Tibial nerve (tissue), 4 donors: Measurements from ENCODE around the gene SFI1.

Experiments
- EP300 ChIP-seq, 2 donors: sonication (generic); formaldehyde crosslinking; IDR thresholded peaks; one replicate each; pipeline ENCODE4 v1.6.1; 2017; ENCODE audit warnings: antibody characterized with exemption in 2 of 2, mild to moderate bottlenecking in 1 of 2
- POLR2A ChIP-seq, 2 donors: fragments of 450-650 bp; IDR thresholded peaks; one replicate each; pipeline ENCODE4 v1.6.1; 2017; ENCODE audit warnings: antibody characterized with exemption in 2 of 2, mild to moderate bottlenecking in 2 of 2, moderate library complexity in 2 of 2
- TF ChIP-seq, protein P1 (sequence below), 5 experiments: fragments of 200-600 bp in 3 of 5; fragments of 450-650 bp in 2 of 5; sonication (generic) in 3 of 5; IDR thresholded peaks; one replicate each; pipeline ENCODE4 v1.5.1; 2016 to 2019; ENCODE audit warnings: antibody characterized with exemption in 5 of 5, mild to moderate bottlenecking in 3 of 5, moderate library complexity in 2 of 5

DNA sequence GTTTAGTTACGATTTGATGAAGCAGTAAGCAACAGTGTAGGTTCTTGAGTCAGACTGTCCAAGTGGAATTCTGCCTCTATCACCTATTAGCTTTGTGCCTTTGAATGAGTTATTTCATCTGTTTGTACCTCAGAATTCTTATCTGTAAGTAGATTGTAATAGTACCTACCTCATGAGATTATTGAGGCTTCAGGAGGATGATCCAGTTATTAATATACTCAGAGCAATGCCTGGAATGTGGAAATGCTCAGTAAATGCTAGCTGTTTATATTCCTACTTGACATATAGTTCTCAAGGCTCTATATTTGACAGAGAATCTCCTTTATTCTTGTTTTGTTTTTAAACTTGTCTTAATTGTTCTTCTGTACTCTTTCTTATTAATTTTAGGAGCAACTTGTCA is 70.1 kb downstream of the SFI1 start:
- TF ChIP-seq POLR2A (IDR thresholded peaks at IDR 0.05) (no peak), EP300 (IDR thresholded peaks at IDR 0.05) (no peak)
- TF ChIP-seq, protein P1, sequence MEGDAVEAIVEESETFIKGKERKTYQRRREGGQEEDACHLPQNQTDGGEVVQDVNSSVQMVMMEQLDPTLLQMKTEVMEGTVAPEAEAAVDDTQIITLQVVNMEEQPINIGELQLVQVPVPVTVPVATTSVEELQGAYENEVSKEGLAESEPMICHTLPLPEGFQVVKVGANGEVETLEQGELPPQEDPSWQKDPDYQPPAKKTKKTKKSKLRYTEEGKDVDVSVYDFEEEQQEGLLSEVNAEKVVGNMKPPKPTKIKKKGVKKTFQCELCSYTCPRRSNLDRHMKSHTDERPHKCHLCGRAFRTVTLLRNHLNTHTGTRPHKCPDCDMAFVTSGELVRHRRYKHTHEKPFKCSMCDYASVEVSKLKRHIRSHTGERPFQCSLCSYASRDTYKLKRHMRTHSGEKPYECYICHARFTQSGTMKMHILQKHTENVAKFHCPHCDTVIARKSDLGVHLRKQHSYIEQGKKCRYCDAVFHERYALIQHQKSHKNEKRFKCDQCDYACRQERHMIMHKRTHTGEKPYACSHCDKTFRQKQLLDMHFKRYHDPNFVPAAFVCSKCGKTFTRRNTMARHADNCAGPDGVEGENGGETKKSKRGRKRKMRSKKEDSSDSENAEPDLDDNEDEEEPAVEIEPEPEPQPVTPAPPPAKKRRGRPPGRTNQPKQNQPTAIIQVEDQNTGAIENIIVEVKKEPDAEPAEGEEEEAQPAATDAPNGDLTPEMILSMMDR (IDR thresholded peaks at IDR 0.05): no peak
